HEK293 (cell line): ENCODE measurements around the gene KCNC2.

ENCODE experiments used
- CTCF ChIA-PET: fragments of 350-600 bp; formaldehyde crosslinking; extraction: SDS; loops from one replicate; lab custom pipeline; 2021; ENCODE audit warnings: antibody characterized with exemption; lab: Yijun Ruan, JAX
- POLR2A ChIA-PET: fragments of 300-600 bp; formaldehyde crosslinking; extraction: SDS; loops from one replicate; lab custom pipeline; 2020; ENCODE audit warnings: antibody characterized with exemption, inconsistent platforms; lab: Yijun Ruan, JAX
- H3K27ac ChIP-seq: fragments of 200-500 bp; sonication (Bioruptor generic); 2 replicates; pipeline ENCODE4 v1.5.1; 2014; ENCODE audit warnings: low read depth, low read length, control low read depth, inconsistent platforms; ENCODE audit errors: extremely low read depth
- H3K36me3 ChIP-seq, 2 experiments: fragments of 200-500 bp in 1 of 2; sonication (Bioruptor generic) in 1 of 2; 1 replicate in 1 of 2; 2 replicates in 1 of 2; pipeline ENCODE4 v1.5.1; 2014 to 2017; ENCODE audit warnings: inconsistent platforms in 2 of 2, low read length in 2 of 2; ENCODE audit not compliant: control insufficient read depth in 2 of 2, insufficient read depth in 1 of 2
- H3K4me1 ChIP-seq: fragments of 200-500 bp; sonication (Bioruptor generic); 2 replicates; pipeline ENCODE4 v1.5.1; 2014; ENCODE audit warnings: mild to moderate bottlenecking, low read length, inconsistent platforms; ENCODE audit not compliant: control insufficient read depth, insufficient read depth
- H3K4me3 ChIP-seq: 2 replicates; pipeline ENCODE4 v1.5.1; 2011; ENCODE audit warnings: low read depth, mild to moderate bottlenecking, control low read depth, low read length, moderate library complexity
- H3K9me3 ChIP-seq: fragments of 200-500 bp; sonication (Bioruptor generic); 2 replicates; pipeline ENCODE4 v1.5.1; 2014; ENCODE audit warnings: low read depth, low read length, inconsistent platforms; ENCODE audit not compliant: control insufficient read depth, insufficient read depth
- BCL11A ChIP-seq: fragments of 450-650 bp; formaldehyde crosslinking; IDR thresholded peaks from 2 replicates; pipeline ENCODE4 v1.5.1; 2016; ENCODE audit warnings: low read depth, missing biosample characterization, missing genetic modification characterization
- IKZF3 ChIP-seq: fragments of 450-650 bp; IDR thresholded peaks from 2 replicates; pipeline ENCODE4 v1.5.0; 2018; ENCODE audit warnings: missing biosample characterization, mild to moderate bottlenecking, missing genetic modification characterization, moderate library complexity
- PRDM4 ChIP-seq: fragments of 450-650 bp; formaldehyde crosslinking; IDR thresholded peaks from 2 replicates; pipeline ENCODE4 v1.5.1; 2017; ENCODE audit warnings: missing biosample characterization, missing genetic modification characterization
- ZNF10 ChIP-seq: fragments of 450-650 bp; formaldehyde crosslinking; IDR thresholded peaks from 2 replicates; pipeline ENCODE4 v1.5.1; 2017; ENCODE audit warnings: missing biosample characterization, missing genetic modification characterization
- ZNF132 ChIP-seq: fragments of 450-650 bp; formaldehyde crosslinking; IDR thresholded peaks from 2 replicates; pipeline ENCODE4 v1.5.1; 2017; ENCODE audit warnings: missing biosample characterization, missing genetic modification characterization, borderline replicate concordance
- ZNF169 ChIP-seq: fragments of 450-650 bp; formaldehyde crosslinking; IDR thresholded peaks from 2 replicates; pipeline ENCODE4 v1.5.1; 2016; ENCODE audit warnings: missing biosample characterization, missing genetic modification characterization
- ZNF174 ChIP-seq: fragments of 450-650 bp; formaldehyde crosslinking; IDR thresholded peaks from 2 replicates; pipeline ENCODE4 v1.5.0; 2017; ENCODE audit warnings: missing biosample characterization, mild to moderate bottlenecking, missing genetic modification characterization
- ZNF544 ChIP-seq: fragments of 450-650 bp; formaldehyde crosslinking; IDR thresholded peaks from 2 replicates; pipeline ENCODE4 v1.5.0; 2017; ENCODE audit warnings: missing biosample characterization, missing genetic modification characterization
- ZNF624 ChIP-seq: fragments of 450-650 bp; formaldehyde crosslinking; IDR thresholded peaks from 2 replicates; pipeline ENCODE4 v1.5.1; 2017; ENCODE audit warnings: missing biosample characterization, missing genetic modification characterization
- ZNF707 ChIP-seq: fragments of 450-650 bp; formaldehyde crosslinking; IDR thresholded peaks from 2 replicates; pipeline ENCODE4 v1.5.1; 2016; ENCODE audit warnings: missing biosample characterization, missing genetic modification characterization
- ZNF76 ChIP-seq: fragments of 450-650 bp; formaldehyde crosslinking; IDR thresholded peaks from 2 replicates; pipeline ENCODE4; 2016; ENCODE audit warnings: low read depth, missing biosample characterization, missing genetic modification characterization, borderline replicate concordance
- TF ChIP-seq, protein P1 (sequence below): fragments of 450-650 bp; formaldehyde crosslinking; IDR thresholded peaks from 2 replicates; pipeline ENCODE4 v1.5.1; 2016; ENCODE audit warnings: missing biosample characterization, missing genetic modification characterization
- TF ChIP-seq, protein P2 (sequence below): IDR thresholded peaks from 2 replicates; pipeline ENCODE4 v1.6.1; 2011; ENCODE audit warnings: mild to moderate bottlenecking, low read depth, low read length, borderline replicate concordance
- TF ChIP-seq, protein P3 (sequence below): fragments of 450-650 bp; formaldehyde crosslinking; IDR thresholded peaks from 2 replicates; pipeline ENCODE4 v1.5.1; 2016; ENCODE audit warnings: missing biosample characterization, missing genetic modification characterization, low read depth
- TF ChIP-seq, protein P4 (sequence below): fragments of 450-650 bp; formaldehyde crosslinking; IDR thresholded peaks from 2 replicates; pipeline ENCODE4 v1.5.1; 2016; ENCODE audit warnings: missing biosample characterization, missing genetic modification characterization

KCNC2 gene

GRCh38 chr12:75047885-75048525, 161.6 kb downstream of the KCNC2 start (continued):
- no peak for TF ChIP-seq ZNF76 (tag by site-specific recombination)
- no peak for TF ChIP-seq ZNF132 (tag by site-specific recombination)
- no peak for TF ChIP-seq IKZF3 (tag by site-specific recombination)
- no peak for TF ChIP-seq PRDM4 (tag by site-specific recombination)

- Histone ChIP-seq H3K4me3 (no peak overlapping the region), H3K9me3 (no peaks in the 10 kb centered on the region), H3K4me1 (no peaks in the 10 kb centered on the region), H3K27ac (no peak overlapping the region), H3K36me3 (no peaks in the 10 kb centered on the region)
- POLR2A ChIA-PET = no interaction called here
- CTCF ChIA-PET = no interaction called here
- TF ChIP-seq ZNF624 (tag by site-specific recombination) = no peak
- TF ChIP-seq, protein P1, sequence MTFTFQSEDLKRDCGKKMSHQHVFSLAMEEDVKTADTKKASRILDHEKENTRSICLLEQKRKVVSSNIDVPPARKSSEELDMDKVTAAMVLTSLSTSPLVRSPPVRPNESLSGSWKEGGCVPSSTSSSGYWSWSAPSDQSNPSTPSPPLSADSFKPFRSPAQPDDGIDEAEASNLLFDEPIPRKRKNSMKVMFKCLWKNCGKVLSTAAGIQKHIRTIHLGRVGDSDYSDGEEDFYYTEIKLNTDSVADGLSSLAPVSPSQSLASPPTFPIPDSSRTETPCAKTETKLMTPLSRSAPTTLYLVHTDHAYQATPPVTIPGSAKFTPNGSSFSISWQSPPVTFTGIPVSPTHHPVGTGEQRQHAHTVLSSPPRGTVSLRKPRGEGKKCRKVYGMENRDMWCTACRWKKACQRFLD = no peak
- TF ChIP-seq, protein P2, sequence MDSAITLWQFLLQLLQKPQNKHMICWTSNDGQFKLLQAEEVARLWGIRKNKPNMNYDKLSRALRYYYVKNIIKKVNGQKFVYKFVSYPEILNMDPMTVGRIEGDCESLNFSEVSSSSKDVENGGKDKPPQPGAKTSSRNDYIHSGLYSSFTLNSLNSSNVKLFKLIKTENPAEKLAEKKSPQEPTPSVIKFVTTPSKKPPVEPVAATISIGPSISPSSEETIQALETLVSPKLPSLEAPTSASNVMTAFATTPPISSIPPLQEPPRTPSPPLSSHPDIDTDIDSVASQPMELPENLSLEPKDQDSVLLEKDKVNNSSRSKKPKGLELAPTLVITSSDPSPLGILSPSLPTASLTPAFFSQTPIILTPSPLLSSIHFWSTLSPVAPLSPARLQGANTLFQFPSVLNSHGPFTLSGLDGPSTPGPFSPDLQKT = no peak
- TF ChIP-seq ZNF174 (tag by site-specific recombination) = no peak
- TF ChIP-seq, protein P3, sequence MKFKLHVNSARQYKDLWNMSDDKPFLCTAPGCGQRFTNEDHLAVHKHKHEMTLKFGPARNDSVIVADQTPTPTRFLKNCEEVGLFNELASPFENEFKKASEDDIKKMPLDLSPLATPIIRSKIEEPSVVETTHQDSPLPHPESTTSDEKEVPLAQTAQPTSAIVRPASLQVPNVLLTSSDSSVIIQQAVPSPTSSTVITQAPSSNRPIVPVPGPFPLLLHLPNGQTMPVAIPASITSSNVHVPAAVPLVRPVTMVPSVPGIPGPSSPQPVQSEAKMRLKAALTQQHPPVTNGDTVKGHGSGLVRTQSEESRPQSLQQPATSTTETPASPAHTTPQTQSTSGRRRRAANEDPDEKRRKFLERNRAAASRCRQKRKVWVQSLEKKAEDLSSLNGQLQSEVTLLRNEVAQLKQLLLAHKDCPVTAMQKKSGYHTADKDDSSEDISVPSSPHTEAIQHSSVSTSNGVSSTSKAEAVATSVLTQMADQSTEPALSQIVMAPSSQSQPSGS = no peak
- TF ChIP-seq BCL11A (tag by site-specific recombination) = no peak
- TF ChIP-seq, protein P4, sequence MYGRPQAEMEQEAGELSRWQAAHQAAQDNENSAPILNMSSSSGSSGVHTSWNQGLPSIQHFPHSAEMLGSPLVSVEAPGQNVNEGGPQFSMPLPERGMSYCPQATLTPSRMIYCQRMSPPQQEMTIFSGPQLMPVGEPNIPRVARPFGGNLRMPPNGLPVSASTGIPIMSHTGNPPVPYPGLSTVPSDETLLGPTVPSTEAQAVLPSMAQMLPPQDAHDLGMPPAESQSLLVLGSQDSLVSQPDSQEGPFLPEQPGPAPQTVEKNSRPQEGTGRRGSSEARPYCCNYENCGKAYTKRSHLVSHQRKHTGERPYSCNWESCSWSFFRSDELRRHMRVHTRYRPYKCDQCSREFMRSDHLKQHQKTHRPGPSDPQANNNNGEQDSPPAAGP (tag by site-specific recombination) = no peak
These were observed 167.5 kb downstream of the KCNC2 start for GRCh38 chr12:75042125-75042524.

- Histone ChIP-seq H3K4me1 (no peaks in the 10 kb centered on the region), H3K36me3 (no peaks in the 10 kb centered on the region), H3K9me3 (no peaks in the 10 kb centered on the region), H3K27ac (no peak overlapping the region), H3K4me3 (no peak overlapping the region)
- ChIA-PET CTCF (no interaction called here), POLR2A (no interaction called here)
- TF ChIP-seq ZNF707 (no peak), ZNF544 (tag by site-specific recombination) (no peak), ZNF10 (tag by site-specific recombination) (no peak), ZNF169 (tag by site-specific recombination) (no peak)
These were observed 168.2 kb downstream of the KCNC2 start for GRCh38 chr12:75041472-75041871.
